Tibial artery (tissue), 4 donors: ENCODE results near the gene RNF220.

Source experiments
- DNase-seq, 2 donors: peaks; one replicate each; pipeline ENCODE4 v3.0.0-alpha.2; 2019
- H3K27ac ChIP-seq, 2 donors: fragments of 200-600 bp; sonication (generic) in 1 of 2; 1 replicate in 1 of 2; 2 replicates in 1 of 2; pipeline ENCODE4 v1.5.1; 2018 to 2019; ENCODE audit warnings: mild to moderate bottlenecking in 1 of 2
- H3K27me3 ChIP-seq, 2 donors: fragments of 200-600 bp; sonication (generic) in 1 of 2; one replicate each; pipeline versions ENCODE4 v1.5.1 to v1.6.0; 2016 to 2019
- H3K36me3 ChIP-seq, 3 donors: fragments of 200-600 bp; sonication (generic) in 2 of 3; one replicate each; pipeline ENCODE4 v1.5.1; 2016 to 2019; ENCODE audit warnings: mild to moderate bottlenecking in 2 of 3
- H3K4me1 ChIP-seq, 4 donors: fragments of 200-600 bp; sonication (generic) in 2 of 4; 1 replicate in 3 of 4; 2 replicates in 1 of 4; pipeline ENCODE4 v1.5.1; 2016 to 2019
- H3K4me3 ChIP-seq, 2 donors: fragments of 200-600 bp; sonication (generic) in 1 of 2; 1 replicate in 1 of 2; 2 replicates in 1 of 2; pipeline ENCODE4 v1.5.1; 2018 to 2019; ENCODE audit warnings: mild to moderate bottlenecking in 2 of 2
- H3K9me3 ChIP-seq, 3 donors: fragments of 200-600 bp; sonication (generic) in 1 of 3; one replicate each; pipeline ENCODE4 v1.5.1; 2016 to 2019
- CTCF ChIP-seq, 2 experiments: fragments of 200-600 bp in 1 of 2; fragments of 450-650 bp in 1 of 2; IDR thresholded peaks; one replicate each; pipeline ENCODE4 v1.5.1; 2017 to 2019; ENCODE audit warnings: antibody characterized with exemption in 2 of 2, mild to moderate bottlenecking in 1 of 2, moderate library complexity in 1 of 2
- intact Hi-C: fragments of 100-400 bp; cut with DNase I; formaldehyde crosslinking; loops from one replicate; pipeline ENCODE4 v1.15.0; 2023; ENCODE audit warnings: low total_unique reads

RNF220 gene

GRCh38 chr1:44513111-44513510 is 108.1 kb downstream of the RNF220 start:
- H3K9me3 ChIP-seq = no peaks in the 10 kb centered on the region
- no peaks in the 10 kb centered on the region for H3K36me3 ChIP-seq
- H3K27ac ChIP-seq = no peak overlapping the region
- no peak for DNase-seq
- no peaks in the 10 kb centered on the region for H3K4me1 ChIP-seq
- no peak for TF ChIP-seq CTCF (IDR thresholded peaks at IDR 0.05)
- no peak overlapping the region for H3K4me3 ChIP-seq
- intact Hi-C loops = no loop called here
- peaks cover 0 to 47% of the 10 kb centered on the region in 2 donors for H3K27me3 ChIP-seq

- intact Hi-C loops = no loop called here
- H3K9me3 ChIP-seq = no peaks in the 10 kb centered on the region
- no peak overlapping the region for H3K4me3 ChIP-seq
- no peak overlapping the region for H3K27ac ChIP-seq
- H3K27me3 ChIP-seq = peaks cover 0 to 39% of the 10 kb centered on the region in 2 donors
- no peak for TF ChIP-seq CTCF (IDR thresholded peaks at IDR 0.05)
- no peaks in the 10 kb centered on the region for H3K4me1 ChIP-seq
- no peaks in the 10 kb centered on the region for H3K36me3 ChIP-seq
- DNase-seq = no peak
These were observed 109.6 kb downstream of the RNF220 start for GRCh38 chr1:44514673-44515072.

- Histone ChIP-seq H3K4me3 (no peak overlapping the region), H3K36me3 (no peaks in the 10 kb centered on the region), H3K4me1 (no peaks in the 10 kb centered on the region), H3K9me3 (no peaks in the 10 kb centered on the region), H3K27ac (no peak overlapping the region), H3K27me3 (peaks cover 0 to 36% of the 10 kb centered on the region in 2 donors)
- no peak for TF ChIP-seq CTCF (IDR thresholded peaks at IDR 0.05)
- intact Hi-C loops = no loop called here
- DNase-seq = no peak
These were observed 110.4 kb downstream of the RNF220 start for GRCh38 chr1:44515416-44515815.

GRCh38 chr1:44519035-44519676 is 114.1 kb downstream of the RNF220 start:
- peaks cover 0 to 3% (median 0%) of the 10 kb centered on the region in 4 donors for H3K4me1 ChIP-seq
- no peak for TF ChIP-seq CTCF (IDR thresholded peaks at IDR 0.05)
- peaks cover 0 to 39% of the 10 kb centered on the region in 2 donors for H3K27me3 ChIP-seq
- intact Hi-C loops = no loop called here
- no peaks in the 10 kb centered on the region for H3K9me3 ChIP-seq
- DNase-seq = no peak
- no peak overlapping the region for H3K4me3 ChIP-seq
- H3K36me3 ChIP-seq = no peaks in the 10 kb centered on the region
- no peak overlapping the region for H3K27ac ChIP-seq

DNA sequence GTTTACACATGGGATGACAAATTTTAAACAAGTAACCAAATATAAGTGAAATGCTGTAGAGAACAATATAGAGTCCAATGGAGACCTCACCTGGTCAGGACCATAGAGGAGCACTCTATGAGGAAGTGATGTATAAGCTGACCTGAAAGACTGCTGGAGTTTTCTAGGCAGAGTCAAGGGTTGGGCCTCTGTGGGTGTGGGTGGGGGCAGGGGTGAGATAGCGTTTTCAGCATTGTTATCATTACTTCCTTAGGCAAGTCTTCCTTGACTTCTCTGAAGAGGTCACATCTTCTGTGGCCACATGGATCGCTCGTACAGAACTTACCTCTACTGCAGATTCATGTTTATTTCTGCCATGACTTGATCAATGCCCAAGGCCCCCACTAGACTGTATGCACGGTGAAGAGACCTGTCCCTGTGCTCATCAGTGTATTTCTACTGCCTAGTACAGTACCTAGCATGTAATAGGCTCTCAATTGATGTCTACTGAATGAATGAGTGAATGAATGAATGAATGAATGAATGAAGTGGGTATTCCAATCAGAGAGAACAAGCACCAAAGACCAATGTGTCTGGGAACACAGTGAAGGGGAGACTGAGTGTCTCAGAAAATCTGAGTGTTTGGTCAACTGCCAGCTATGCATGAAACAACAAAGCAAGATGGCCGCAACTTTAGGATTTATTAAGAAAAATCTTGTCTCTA is 116.5 kb downstream of the RNF220 start:
- H3K27ac ChIP-seq = no peak overlapping the region
- intact Hi-C loops = no loop called here

More for the DNA sequence above, 116.5 kb downstream of the RNF220 start:
- no peak for TF ChIP-seq CTCF (IDR thresholded peaks at IDR 0.05)
- Histone ChIP-seq H3K9me3 (no peaks in the 10 kb centered on the region), H3K4me1 (peaks cover 0 to 12% (median 0%) of the 10 kb centered on the region in 4 donors), H3K36me3 (no peaks in the 10 kb centered on the region), H3K27me3 (peaks cover 0 to 35% of the 10 kb centered on the region in 2 donors), H3K4me3 (no peak overlapping the region)
- DNase-seq = no peak
